Endometrial microvascular endothelial cells (primary cell): ENCODE results near the gene P2RX6. TPM values are rescaled to one million over a fixed set of nuclear protein-coding genes. Genes with fewer than 3 reads are reported as not detected.
"Not testable (repeated sequence)": the region's sequence is repeated elsewhere in the genome, so short reads cannot be mapped to it uniquely, and the experiment has no call there.

Source experiments
- in situ Hi-C: cut with HindIII; loops from 2 replicates; pipeline ENCODE4 v1.10.0; 2017; ENCODE audit warnings: low sequenced_read_pairs, low pct_unique_long_range_greater_than_20kb; ENCODE audit errors: inconsistent ontology term
- total RNA-seq: library from RNA; depleted of rRNA; stranded (reverse); fragments of >200 nt; gene quantifications from one replicate; pipeline ENCODE4 v1.2.3, GENCODE V29; 2015; ENCODE audit errors: inconsistent ontology term

Gene P2RX6
- total RNA-seq, 1 donor from 2014 or later = not detected

DNA sequence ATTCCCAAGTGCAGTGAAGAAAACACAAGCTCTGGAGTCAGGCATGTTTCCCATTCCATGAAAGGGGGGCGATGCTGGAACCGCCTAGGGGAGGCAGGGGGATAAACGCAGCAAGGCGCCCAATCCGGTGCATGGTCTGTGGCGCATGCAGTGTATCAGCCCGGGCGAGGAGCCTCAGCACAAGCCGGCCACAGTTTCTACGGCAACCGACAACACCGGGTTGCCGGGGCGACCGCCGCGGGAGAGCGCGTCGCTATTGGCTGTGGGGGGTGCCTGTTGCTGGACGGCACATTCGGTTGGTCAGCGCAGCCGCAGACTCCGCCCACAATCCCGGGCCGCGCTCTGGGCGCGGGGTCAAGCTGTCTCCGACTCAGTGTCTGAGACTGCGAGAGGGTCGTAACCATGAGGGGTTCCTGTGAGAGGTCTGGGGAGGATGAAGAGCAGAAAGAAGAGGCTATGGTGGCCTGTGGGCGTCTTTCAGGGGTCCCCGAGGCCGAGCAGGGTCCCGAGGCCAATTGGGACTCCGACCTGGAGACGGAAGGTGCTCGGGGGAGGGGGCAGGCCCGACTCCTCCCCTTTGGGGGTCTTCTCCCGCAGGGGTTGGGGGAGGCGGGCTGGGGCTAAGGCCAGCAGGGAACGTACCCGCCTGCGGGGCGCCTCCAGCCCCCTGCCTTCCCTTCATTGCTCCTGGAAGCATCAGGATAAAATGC, 30.8 kb downstream of the P2RX6 start, which contains the start of gene LRRC74B:
Gene LRRC74B (plus strand): TSS at position 362 of the 710 bp plus-strand sequence. CDS start 41 bp downstream, at position 403.
- in situ Hi-C loops = no loop called here

DNA sequence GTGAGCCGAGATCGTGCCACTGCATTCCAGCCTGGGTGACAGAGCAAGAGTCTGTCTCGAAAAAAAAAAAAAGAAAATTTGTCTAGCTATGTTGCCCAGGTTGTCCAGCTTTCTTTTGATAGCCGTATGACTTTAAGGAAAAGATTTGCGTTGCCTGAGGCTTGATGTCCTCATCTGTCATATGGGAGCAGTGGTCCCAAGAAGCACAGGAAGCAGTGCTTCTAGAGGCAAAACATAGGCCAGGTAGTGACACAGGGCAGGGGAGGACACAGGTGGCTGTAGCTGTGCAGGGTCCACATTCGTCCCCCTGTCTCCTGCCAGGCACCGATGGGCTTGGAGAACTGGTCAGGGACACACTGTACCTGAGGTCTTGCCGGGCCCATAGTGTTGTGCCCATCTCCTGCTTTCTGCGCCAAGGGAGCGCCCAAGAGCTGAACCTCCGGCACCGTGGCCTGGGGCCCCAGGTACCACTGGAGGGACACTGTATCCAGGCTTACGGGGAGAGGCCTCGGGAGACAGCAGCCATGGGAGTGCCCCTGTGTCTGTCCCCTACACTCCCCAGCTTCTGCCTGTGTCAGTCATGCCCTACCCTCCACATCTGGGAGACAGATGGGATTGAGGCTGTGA, 32.2 kb downstream of the P2RX6 start:
- in situ Hi-C loops = no loop called here

- in situ Hi-C loops = no loop called here
Observed at GRCh38 chr22:21047730-21048129, 32.8 kb downstream of the P2RX6 start.

DNA sequence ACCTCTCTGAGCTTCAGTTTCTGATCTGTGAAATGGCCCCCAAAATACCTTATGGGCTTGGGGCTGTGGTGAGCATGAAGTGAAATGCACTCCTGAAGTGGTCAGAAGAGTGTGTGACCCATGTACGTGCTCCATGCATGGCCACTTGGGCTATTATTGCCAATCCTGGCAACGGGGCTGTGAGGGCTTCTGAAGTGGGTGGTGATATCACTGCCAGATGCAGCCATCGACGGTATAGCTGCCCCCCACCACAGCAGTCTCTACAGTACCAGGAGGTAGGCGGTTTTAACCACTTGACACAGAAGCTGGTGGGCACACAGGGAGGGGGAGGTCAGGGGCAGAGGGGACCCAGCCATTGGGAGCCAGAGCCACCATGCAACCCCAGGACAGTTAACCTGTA, 33.5 kb downstream of the P2RX6 start:
- in situ Hi-C loops = not testable (repeated sequence)

DNA sequence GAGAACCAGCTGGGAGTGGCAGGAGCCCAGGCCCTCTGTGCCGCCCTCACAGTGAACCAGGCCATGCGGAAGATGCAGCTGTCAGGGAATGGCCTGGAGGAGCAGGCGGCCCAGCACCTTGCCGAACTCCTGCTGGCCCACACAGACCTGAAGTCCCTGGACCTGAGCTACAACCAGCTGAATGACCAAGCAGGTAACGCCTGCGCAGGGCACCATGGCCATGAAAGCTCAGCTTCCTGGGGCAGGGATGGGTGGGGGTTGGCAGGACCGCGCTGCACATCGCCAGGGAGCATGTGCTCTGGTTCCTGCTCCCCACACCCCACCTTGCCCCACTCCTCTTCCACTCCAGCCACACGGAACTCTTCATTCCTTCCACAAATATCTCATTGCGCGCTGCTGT, 34.0 kb downstream of the P2RX6 start:
- in situ Hi-C loops = not testable (repeated sequence)

- in situ Hi-C loops = no loop called here
Observed at GRCh38 chr22:21051145-21051830, 36.3 kb downstream of the P2RX6 start.

- in situ Hi-C loops = no loop called here
Observed at GRCh38 chr22:21051831-21052400, 37.0 kb downstream of the P2RX6 start.

DNA sequence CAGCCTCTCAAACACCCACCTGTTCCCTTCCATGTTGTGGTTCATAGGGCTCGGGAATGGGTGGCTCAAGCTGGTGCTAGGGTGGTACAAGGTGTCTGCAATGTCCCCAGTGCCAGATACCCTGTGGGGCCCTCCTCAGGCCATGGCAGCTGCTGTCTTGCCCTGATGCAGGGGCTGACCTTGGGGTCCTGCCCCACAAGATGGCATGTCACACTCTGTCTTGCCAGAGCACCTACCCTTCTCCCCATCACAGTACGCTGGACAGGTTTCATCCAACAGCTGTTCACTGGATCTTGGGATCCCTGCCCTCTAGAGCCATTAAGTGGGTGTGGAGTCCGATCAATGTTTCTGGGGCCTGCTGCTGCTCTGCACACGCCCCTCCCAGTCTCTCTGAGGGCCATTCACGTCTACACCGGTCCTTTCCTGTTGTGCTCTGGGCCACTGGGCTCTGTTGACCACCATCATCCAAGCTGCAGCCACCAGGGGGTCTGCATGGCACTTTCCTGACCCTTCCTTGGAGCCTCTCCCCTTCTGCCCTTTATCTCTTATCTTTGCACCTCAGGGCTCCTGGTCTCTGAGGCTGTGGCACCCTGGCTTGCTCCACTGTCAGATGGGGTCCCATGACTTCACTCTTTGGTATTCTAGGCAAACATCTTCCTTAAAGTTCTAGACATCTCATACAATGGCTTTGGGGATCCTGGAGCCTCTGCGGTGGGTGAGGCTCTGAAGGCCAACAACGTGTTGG, 37.9 kb downstream of the P2RX6 start:
- in situ Hi-C loops = no loop called here

GRCh38 chr22:21054046-21054713, 39.2 kb downstream of the P2RX6 start:
- in situ Hi-C loops = no loop called here

GRCh38 chr22:21054714-21055563, 40.0 kb downstream of the P2RX6 start:
- in situ Hi-C loops = no loop called here

DNA sequence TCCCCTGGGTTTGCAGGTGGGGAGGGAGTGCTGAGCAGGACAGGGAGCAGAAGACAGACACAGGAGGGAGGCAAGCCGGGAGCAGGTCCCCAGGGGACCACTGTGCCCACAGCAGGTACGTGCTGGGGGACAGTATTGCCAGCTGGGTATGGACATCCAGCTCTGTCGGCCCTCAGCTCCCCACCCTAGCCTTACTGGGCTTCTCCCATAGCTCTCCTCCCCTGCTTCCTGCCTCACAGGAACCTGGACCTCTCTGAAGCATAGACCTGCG, 40.5 kb downstream of the P2RX6 start:
- in situ Hi-C loops = no loop called here

- in situ Hi-C loops = no loop called here
Observed at GRCh38 chr22:21055880-21056319, 40.9 kb downstream of the P2RX6 start.

- in situ Hi-C loops = not testable (repeated sequence)
Observed at GRCh38 chr22:21060363-21060762, 45.4 kb downstream of the P2RX6 start.

GRCh38 chr22:21061660-21062321, 46.8 kb downstream of the P2RX6 start:
- in situ Hi-C loops = not testable (repeated sequence)

- in situ Hi-C loops = not testable (repeated sequence)
Observed at GRCh38 chr22:21064425-21064824, 49.5 kb downstream of the P2RX6 start.

DNA sequence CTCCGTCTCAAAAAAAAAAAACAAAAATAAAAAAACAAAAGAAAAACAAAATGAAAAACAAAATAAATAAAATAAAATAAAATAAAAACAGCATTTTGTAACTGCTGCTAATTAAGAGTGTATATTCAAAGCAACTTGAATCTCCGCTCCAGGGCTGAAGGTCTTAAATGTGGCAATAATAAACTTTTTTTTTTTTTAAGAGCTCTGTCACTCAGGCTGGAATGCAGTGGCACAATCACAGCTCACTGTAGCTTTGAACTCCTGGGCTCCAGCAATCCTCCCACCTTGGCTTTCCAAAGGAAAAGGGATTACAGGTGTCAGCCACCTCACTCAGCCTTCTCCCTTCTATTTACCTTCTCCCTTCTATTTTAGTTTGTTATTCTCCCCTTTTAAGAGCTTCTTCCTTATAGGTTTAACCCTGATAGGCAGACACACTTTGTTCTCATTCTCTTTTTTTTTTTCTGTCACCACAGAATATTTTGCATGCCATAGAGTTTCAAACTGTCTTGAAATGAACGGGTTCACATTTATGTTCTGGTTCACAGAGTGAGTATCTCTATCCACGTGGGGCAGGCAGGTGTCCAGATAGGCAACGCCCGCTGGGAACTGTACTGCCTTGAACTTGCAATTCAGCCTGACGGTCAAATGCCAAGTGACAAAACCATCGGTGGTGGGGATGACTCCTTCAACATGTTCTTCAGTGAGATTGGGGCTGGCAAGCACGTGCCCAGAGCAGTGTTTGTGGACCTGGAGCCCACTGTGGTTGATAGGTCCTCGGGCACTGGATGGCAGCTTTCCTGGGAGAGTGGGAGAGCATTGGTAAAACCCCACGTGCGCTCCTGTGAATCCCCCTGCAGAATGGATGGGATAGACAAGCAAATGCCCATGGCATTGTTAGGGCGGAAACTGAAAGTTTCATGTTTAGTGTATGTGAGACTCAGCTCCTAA, 50.2 kb downstream of the P2RX6 start:
- in situ Hi-C loops = no loop called here
